ENCODE measurements around the gene SRMS. TPM values are rescaled to one million over a fixed set of nuclear protein-coding genes. Genes with fewer than 3 reads are reported as not detected.

Gene SRMS
- total and polyA plus RNA-seq, 2 of the 13 experiments (the other 11 are each of a cell fraction or from before 2014, with no cell fraction given) = not detected

GRCh38 chr20:63574156-63574828, 26.7 kb upstream of the SRMS start, which contains the start of gene HELZ2 (continued):
- TF ChIP-seq GLMP (CRISPR knock-in tag; IDR thresholded peaks at IDR 0.05; ENCODE audit: borderline replicate concordance) = no peak
- TF ChIP-seq MAF1 (CRISPR knock-in tag; IDR thresholded peaks at IDR 0.05; ENCODE audit: borderline replicate concordance) = peak; percentile 77; the same call in 1 of the 2 replicates
- peak; percentile 94 for TF ChIP-seq ZNF891 (CRISPR knock-in tag; IDR thresholded peaks at IDR 0.05)
- 0 out of 2 replicates have a peak, but pooled peaks have one; percentile 31 for TF ChIP-seq ZNF792 (CRISPR knock-in tag; IDR thresholded peaks at IDR 0.05)
- TF ChIP-seq ZNF513 (CRISPR knock-in tag; conservative IDR thresholded peaks at IDR 0.05) = 0 out of 2 replicates have a peak, but pooled peaks have one; percentile 57
- peak; percentile 41; the same call in 1 of the 2 replicates for TF ChIP-seq BCL6 (CRISPR knock-in tag; IDR thresholded peaks at IDR 0.05)
- no peak for TF ChIP-seq ZC3H4 (CRISPR knock-in tag; IDR thresholded peaks at IDR 0.05; ENCODE audit: borderline replicate concordance)
- TF ChIP-seq, protein P1, sequence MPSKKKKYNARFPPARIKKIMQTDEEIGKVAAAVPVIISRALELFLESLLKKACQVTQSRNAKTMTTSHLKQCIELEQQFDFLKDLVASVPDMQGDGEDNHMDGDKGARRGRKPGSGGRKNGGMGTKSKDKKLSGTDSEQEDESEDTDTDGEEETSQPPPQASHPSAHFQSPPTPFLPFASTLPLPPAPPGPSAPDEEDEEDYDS (CRISPR knock-in tag; IDR thresholded peaks at IDR 0.05) = 0 out of 2 replicates have a peak, but pooled peaks have one; percentile 19
- TF ChIP-seq ZNF709 (CRISPR knock-in tag; IDR thresholded peaks at IDR 0.05) = no peak
- TF ChIP-seq ZFP91 (CRISPR knock-in tag; IDR thresholded peaks at IDR 0.05; ENCODE audit: borderline replicate concordance) = peak; percentile 47; the same call in 1 of the 2 replicates
- peak; percentile 83 for TF ChIP-seq DZIP1 (CRISPR knock-in tag; IDR thresholded peaks at IDR 0.05)
- 0 out of 2 replicates have a peak, but pooled peaks have one; percentile 58 for TF ChIP-seq EEA1 (CRISPR knock-in tag; IDR thresholded peaks at IDR 0.05; ENCODE audit: borderline replicate concordance)
- TF ChIP-seq ZNF580 (CRISPR knock-in tag; IDR thresholded peaks at IDR 0.05; ENCODE audit: borderline replicate concordance, low read depth) = no peak
- TF ChIP-seq KMT2B (CRISPR knock-in tag; IDR thresholded peaks at IDR 0.05) = no peak
- no peak for TF ChIP-seq EP300 (IDR thresholded peaks at IDR 0.05; ENCODE audit: low read depth in 2 of 2, low read length in 2 of 2)
- TF ChIP-seq EP300 (CRISPR knock-in tag; IDR thresholded peaks at IDR 0.05; ENCODE audit: borderline replicate concordance) = peak; percentile 26; the same call in 1 of the 2 replicates
